ENCODE data around the gene CFAP161.
A peak's percentile ranks its signal among the peaks of the same experiment; 100 is the strongest.

The CFAP161 gene

DNA sequence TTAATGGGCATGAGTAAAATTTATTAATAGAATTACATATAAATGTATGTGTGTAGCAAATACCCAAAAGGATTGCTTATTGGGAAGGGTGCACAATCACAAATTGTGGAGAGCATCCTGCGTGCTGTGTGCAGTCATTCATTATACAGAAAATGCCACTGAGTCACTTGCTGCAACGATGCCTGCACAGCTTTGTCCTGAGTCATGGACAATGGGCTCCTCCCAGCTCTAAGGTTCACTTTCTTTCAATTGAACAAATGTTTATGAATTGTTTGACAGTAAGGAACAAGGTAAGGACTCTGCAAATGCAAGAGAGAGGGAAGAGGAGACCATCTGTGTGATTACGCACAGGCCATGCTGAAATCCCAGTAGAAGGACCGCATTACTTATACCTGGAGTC is 18.7 kb downstream of the CFAP161 start:
- TF ChIP-seq, protein P1, sequence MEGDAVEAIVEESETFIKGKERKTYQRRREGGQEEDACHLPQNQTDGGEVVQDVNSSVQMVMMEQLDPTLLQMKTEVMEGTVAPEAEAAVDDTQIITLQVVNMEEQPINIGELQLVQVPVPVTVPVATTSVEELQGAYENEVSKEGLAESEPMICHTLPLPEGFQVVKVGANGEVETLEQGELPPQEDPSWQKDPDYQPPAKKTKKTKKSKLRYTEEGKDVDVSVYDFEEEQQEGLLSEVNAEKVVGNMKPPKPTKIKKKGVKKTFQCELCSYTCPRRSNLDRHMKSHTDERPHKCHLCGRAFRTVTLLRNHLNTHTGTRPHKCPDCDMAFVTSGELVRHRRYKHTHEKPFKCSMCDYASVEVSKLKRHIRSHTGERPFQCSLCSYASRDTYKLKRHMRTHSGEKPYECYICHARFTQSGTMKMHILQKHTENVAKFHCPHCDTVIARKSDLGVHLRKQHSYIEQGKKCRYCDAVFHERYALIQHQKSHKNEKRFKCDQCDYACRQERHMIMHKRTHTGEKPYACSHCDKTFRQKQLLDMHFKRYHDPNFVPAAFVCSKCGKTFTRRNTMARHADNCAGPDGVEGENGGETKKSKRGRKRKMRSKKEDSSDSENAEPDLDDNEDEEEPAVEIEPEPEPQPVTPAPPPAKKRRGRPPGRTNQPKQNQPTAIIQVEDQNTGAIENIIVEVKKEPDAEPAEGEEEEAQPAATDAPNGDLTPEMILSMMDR (IDR thresholded peaks at IDR 0.05): no peak

DNA sequence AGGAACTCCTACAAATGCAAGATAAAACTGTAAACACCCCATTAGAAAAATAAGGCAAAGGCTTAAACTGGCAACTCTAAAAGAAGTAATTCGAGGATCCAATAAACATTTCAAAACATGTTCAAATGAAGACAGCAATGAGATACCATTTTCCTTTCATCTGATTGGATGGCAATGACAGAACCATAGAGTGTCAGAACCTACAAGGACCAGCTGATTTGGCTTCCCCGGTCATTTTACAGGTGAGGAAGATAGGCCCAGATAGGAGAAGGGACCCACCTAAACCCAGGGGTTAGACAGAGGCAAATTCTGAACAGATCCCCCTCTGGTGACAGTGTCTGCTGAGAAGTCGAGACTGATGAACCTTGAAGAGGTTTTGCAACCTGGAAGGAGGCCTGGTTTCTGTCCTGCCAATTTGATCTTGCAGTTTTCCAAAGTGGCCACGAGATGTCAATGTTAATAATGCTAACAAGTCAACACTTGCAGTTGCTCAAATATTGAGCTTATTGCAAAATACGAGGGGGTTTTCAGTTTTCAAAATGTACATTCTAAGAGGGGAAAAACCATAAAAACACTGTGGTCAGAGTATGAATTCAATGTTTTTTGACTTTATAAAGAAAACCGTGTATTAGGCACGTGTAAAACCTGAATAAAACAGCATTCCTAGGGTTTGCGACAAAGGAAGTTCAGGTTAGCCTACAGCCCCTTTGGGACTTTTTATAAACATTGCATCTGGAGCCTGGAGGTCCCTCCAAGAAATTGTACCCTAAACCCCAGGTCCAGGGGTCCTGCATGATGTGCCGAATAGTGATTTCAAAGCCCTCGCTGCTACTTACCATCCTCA is 21.5 kb downstream of the CFAP161 start:
- TF ChIP-seq, protein P1 (IDR thresholded peaks at IDR 0.05): peak; percentile 67

DNA sequence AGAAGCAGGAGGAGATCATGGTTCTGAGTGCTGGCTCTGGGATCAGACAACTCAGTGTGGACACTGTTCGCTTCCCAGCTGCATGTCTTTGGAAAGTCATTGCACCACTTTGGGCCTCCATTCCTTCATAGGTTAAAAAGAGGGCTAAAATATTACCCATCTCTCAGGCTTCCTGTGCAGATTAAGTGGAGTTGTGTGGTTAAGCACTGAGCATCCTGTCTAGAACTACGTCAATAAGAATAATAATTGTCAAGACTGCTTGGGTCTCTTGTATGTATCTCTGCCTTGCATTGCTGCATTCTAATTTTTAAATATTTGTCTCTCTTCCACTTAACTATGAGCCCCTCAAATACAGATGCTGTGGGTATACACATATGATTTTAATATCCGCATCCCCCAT is 22.3 kb downstream of the CFAP161 start:
- TF ChIP-seq, protein P1 (IDR thresholded peaks at IDR 0.05): no peak

DNA sequence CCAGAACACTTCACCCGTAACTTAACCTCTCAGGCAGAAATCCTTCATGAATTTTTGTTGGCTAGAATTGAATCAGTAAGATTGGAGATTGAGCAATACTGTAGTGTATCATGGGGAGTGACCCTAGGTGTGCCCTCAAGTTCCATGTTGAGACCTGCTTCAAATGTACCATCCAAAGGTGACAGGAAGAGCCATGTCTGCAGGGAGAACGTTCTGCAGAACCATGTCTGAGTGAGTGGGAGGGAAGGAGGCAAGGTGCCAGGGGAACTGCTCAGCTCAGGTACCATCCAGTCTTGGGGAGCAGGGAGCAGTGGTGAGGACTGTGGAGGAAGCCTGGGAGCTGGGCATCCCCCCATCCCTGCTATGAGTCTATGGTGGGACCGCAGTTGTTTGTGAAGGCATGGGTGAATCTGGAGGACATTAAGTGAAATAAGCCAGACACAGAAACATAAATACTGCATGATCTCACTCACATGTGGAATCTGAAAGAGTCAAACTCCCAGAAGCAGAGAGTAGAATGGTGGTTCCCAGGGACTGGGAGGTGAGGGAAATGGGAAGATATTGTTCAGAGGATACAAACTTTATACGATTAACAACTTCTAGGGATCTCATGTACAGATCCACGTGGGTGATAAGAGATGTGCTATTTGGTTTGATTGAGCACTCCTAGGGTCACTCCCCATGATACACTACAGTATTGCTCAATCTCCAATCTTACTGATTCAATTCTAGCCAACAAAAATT is 23.3 kb downstream of the CFAP161 start:
- TF ChIP-seq, protein P1 (IDR thresholded peaks at IDR 0.05): no peak

DNA sequence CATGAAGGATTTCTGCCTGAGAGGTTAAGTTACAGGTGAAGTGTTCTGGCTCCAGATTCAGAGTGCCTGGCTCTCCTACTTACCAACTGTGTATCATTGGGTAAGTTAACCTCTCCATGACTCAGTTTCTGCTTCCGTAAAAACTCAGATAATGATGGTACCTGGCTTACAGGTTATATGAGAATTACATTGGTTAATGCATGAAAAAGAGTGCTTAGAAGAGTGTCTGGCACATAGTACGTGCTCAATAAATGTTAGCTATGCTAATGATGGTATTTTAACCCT is 23.8 kb downstream of the CFAP161 start:
- TF ChIP-seq, protein P1 (IDR thresholded peaks at IDR 0.05): no peak

DNA sequence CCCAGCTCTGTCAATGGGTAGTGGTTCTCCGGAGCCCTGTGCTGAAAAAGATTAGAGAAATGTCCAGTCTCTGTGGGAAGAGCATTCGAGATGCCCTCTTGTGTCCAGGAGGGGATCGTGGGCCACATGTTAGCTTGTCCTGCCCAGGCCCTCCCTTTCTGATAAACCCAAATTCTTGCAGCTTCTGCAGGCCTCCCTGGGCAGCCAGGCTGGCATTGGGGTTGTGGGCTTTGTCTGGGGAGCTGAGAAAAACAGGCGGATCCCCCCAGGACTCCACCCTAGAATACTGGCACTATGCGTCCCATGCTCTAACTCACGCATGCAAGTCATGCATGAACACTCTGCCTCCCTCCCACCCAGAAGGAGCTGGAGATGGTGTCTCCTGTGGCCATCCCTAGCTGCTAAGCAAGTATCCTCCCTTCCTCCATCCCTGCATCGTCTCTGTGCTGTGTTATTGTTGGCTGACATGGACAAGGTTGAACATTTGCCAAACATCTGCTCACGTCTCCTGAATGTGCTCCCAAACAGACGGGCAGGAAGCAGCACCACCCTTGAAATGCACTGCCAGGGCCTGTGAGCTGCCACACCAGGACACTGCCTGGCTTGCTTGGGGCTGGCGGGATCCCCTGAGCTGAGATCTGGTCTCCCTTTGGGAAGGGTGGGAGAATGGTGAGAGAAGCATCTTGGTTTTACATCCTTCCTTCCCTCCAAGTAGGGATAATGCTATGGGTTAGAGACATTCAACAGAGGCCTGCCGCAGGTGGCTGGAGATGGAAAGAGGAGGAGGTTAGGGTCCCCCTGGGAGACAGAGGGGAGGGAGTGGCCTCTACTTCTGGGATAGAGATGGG is 26.5 kb downstream of the CFAP161 start:
- TF ChIP-seq, protein P1 (IDR thresholded peaks at IDR 0.05): no peak

DNA sequence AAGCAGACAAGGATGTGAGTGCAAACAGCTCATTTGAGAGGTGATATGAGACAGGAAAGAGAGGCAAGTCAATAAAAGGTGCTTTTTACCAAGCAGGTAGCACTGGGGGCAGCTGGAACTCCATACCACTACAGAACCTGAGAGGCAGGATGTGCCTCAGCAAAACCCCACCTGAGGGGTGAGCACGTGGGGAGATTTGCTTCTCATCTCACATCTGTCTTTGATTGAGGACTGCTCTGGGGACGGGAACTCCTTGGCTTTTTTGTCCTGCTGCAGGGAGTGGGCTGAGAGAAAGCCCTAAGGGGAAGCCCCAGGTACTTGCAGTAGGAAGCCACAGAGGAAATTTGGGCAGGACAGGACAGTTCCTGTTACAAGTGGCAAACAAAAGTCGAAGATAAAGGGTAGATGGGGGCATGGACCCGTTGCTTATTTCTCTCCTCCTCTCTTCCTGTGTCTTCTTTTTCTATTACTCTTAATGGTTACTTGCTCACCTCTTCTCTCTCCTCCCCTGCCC is 27.1 kb downstream of the CFAP161 start:
- TF ChIP-seq, protein P1 (IDR thresholded peaks at IDR 0.05): no peak

All from LNCAP (cell line).